SK-N-SH (cell line): ENCODE data around the gene PTPRD.

Experiments used
- EP300 ChIP-seq, 2 experiments: IDR thresholded peaks; 2 replicates each; pipeline versions ENCODE4 v1.4.0 to v1.6.1; 2012; ENCODE audit warnings: borderline replicate concordance in 1 of 2, low read depth in 1 of 2, low read length in 1 of 2
- TF ChIP-seq, protein P1 (sequence below): fragments of 200-600 bp; sonication (generic); IDR thresholded peaks from 2 replicates; pipeline ENCODE4 v1.6.1; 2017; ENCODE audit warnings: antibody characterized with exemption, mild to moderate bottlenecking, moderate library complexity

DNA sequence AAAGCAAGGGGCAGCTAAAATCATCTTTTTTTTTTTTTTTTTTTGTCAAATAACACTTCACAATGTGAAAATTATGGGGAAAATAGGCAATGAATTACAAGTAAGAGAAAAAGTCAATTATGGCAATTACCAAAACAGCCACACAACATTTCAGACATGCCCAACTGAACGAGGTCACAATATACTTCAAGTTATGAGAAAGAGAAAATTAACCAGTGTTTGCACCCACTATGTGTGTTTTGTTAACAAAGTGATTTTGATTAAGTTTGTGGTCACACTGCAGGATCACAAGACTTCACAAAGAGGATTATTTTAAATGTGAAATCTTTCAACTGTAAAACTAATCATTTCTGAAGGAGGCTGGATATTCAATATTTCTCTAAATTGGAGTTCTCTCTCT is 1780.4 kb downstream of the PTPRD start:
- TF ChIP-seq EP300 (IDR thresholded peaks at IDR 0.05; ENCODE audit: borderline replicate concordance in 1 of 2, low read depth in 1 of 2, low read length in 1 of 2): no peak
- TF ChIP-seq, protein P1, sequence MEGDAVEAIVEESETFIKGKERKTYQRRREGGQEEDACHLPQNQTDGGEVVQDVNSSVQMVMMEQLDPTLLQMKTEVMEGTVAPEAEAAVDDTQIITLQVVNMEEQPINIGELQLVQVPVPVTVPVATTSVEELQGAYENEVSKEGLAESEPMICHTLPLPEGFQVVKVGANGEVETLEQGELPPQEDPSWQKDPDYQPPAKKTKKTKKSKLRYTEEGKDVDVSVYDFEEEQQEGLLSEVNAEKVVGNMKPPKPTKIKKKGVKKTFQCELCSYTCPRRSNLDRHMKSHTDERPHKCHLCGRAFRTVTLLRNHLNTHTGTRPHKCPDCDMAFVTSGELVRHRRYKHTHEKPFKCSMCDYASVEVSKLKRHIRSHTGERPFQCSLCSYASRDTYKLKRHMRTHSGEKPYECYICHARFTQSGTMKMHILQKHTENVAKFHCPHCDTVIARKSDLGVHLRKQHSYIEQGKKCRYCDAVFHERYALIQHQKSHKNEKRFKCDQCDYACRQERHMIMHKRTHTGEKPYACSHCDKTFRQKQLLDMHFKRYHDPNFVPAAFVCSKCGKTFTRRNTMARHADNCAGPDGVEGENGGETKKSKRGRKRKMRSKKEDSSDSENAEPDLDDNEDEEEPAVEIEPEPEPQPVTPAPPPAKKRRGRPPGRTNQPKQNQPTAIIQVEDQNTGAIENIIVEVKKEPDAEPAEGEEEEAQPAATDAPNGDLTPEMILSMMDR: no peak
